HepG2 (cell line): ENCODE measurements around the gene CNBD2. TPM values are rescaled to one million over a fixed set of nuclear protein-coding genes. Genes with fewer than 3 reads are reported as not detected.

ENCODE experiments used
- ATAC-seq: fragments of 200-7000 bp; cut with Tn5 transposase; 3 replicates; pipeline ENCODE4 v1.9.1; 2020; ENCODE audit warnings: mild to moderate bottlenecking, moderate library complexity
- BruUV-seq: library from RNA; stranded (reverse); fragments of 400-500 nt; replicated peaks from 2 replicates; lab custom pipeline; 2021; lab: Mats Ljungman, UMichigan
- CTCF ChIA-PET: fragments of 300-600 bp; formaldehyde crosslinking; extraction: SDS; loops from one replicate; lab custom pipeline; 2021; ENCODE audit warnings: low total read pairs, inconsistent platforms, low intra/inter-chr PET ratio; lab: Yijun Ruan, JAX
- POLR2A ChIA-PET: fragments of 350-600 bp; sonication (Branson Sonifier 250); formaldehyde crosslinking; loops from one replicate; lab custom pipeline; 2020; ENCODE audit warnings: antibody characterized with exemption, inconsistent platforms; lab: Yijun Ruan, JAX
- DNase-seq: peaks from one replicate; pipeline ENCODE4 v3.0.0-alpha.2; 2015; ENCODE audit warnings: low spot score
- FAIRE-seq: peaks from 3 replicates; lab custom pipeline; 2011; peaks lifted over from hg19 to GRCh38; lab: Jason Lieb, UNC
- H2AFZ ChIP-seq: one replicate; pipeline ENCODE4 v1.6.1; 2011; ENCODE audit warnings: low read length, inconsistent platforms
- H3K27ac ChIP-seq: fragments of 300-600 bp; 3 replicates; pipeline ENCODE4 v1.8.0; 2011; ENCODE audit warnings: mixed run types, mild to moderate bottlenecking, mixed read lengths, low read length, inconsistent platforms; ENCODE audit not compliant: insufficient read depth; ENCODE audit errors: extremely low read length
- H3K27me3 ChIP-seq, 2 experiments: fragments of 200-600 bp in 1 of 2; 2 replicates in 1 of 2; 3 replicates in 1 of 2; pipeline versions ENCODE4 v1.6.0 to v1.8.0; 2011; ENCODE audit warnings: low read length in 2 of 2, mild to moderate bottlenecking in 2 of 2, moderate library complexity in 2 of 2, inconsistent platforms in 1 of 2; ENCODE audit not compliant: insufficient read depth in 2 of 2, control insufficient read depth in 1 of 2
- H3K36me3 ChIP-seq, 2 experiments: fragments of 200-600 bp in 1 of 2; replicated peaks in 1 of 2; 2 replicates in 1 of 2; 3 replicates in 1 of 2; pipeline versions ENCODE4 v1.5.1 to v1.8.0; 2011; ENCODE audit warnings: low read length in 2 of 2, inconsistent platforms in 1 of 2; ENCODE audit not compliant: insufficient read depth in 2 of 2, control insufficient read depth in 1 of 2
- H3K4me1 ChIP-seq: 2 replicates; pipeline ENCODE4 v1.5.1; 2012; ENCODE audit warnings: low read length, inconsistent platforms; ENCODE audit not compliant: insufficient read depth
- H3K4me2 ChIP-seq: 2 replicates; pipeline ENCODE4 v1.6.0; 2011; ENCODE audit warnings: low read depth, low read length, inconsistent platforms
- H3K4me3 ChIP-seq, 3 experiments: fragments of 200-600 bp in 1 of 3; sonication (generic), shearing (Covaris generic) in 1 of 3; replicated peaks in 1 of 3; 2 replicates each; pipeline ENCODE4 v1.5.1; 2011 to 2016; ENCODE audit warnings: low read length in 3 of 3, inconsistent platforms in 2 of 3, low read depth in 2 of 3, mild to moderate bottlenecking in 2 of 3, control low read depth in 1 of 3, mixed read lengths in 1 of 3; ENCODE audit not compliant: insufficient read depth in 1 of 3
- H3K79me2 ChIP-seq: one replicate; pipeline ENCODE4 v1.6.1; 2011; ENCODE audit warnings: low read length, inconsistent platforms; ENCODE audit not compliant: insufficient read depth
- H3K9ac ChIP-seq: 2 replicates; pipeline ENCODE4 v1.6.0; 2011; ENCODE audit warnings: mild to moderate bottlenecking, low read depth, low read length, inconsistent platforms; ENCODE audit not compliant: insufficient read depth
- H3K9me3 ChIP-seq: 2 replicates; pipeline ENCODE4 v1.5.1; 2012; ENCODE audit warnings: mild to moderate bottlenecking, low read length
- H4K20me1 ChIP-seq: 2 replicates; pipeline ENCODE4 v1.6.0; 2011; ENCODE audit warnings: inconsistent platforms, mild to moderate bottlenecking, low read length, moderate library complexity; ENCODE audit not compliant: insufficient read depth
- ARID3A ChIP-seq: IDR thresholded peaks from 2 replicates; pipeline ENCODE4 v1.6.1; 2012; ENCODE audit warnings: low read depth, low read length, improper control_type of control experiment
- BCL6 ChIP-seq: IDR thresholded peaks from 2 replicates; pipeline ENCODE4 v1.6.1; 2016; ENCODE audit warnings: missing genetic modification reagents, missing compliant biosample characterization
- HMGXB4 ChIP-seq, 2 experiments: sonication (generic) in 1 of 2; formaldehyde crosslinking in 1 of 2; IDR thresholded peaks; 2 replicates each; pipeline versions ENCODE4 v1.4.0 to v1.6.1; 2018 to 2020; ENCODE audit warnings: missing genetic modification reagents in 2 of 2, borderline replicate concordance in 1 of 2, low read depth in 1 of 2, mild to moderate bottlenecking in 1 of 2, missing biosample characterization in 1 of 2
- MAFK ChIP-seq, 2 experiments: IDR thresholded peaks in 1 of 2; conservative IDR thresholded peaks in 1 of 2; 2 replicates each; pipeline ENCODE4 v1.6.1; 2011; ENCODE audit warnings: improper control_type of control experiment in 2 of 2, low read length in 2 of 2
- PATZ1 ChIP-seq: sonication (generic); formaldehyde crosslinking; IDR thresholded peaks from 2 replicates; pipeline ENCODE4 v1.4.0; 2020; ENCODE audit warnings: missing genetic modification reagents
- RBM22 ChIP-seq: fragments of 200-400 bp; formaldehyde crosslinking; optimal IDR thresholded peaks from 2 replicates; pipeline ENCODE3; 2017; ENCODE audit warnings: mild to moderate bottlenecking, low read length, moderate library complexity
- SIX4 ChIP-seq: sonication (generic); formaldehyde crosslinking; IDR thresholded peaks from 2 replicates; pipeline ENCODE4 v1.4.0; 2020; ENCODE audit warnings: missing genetic modification reagents
- ZMYM3 ChIP-seq: sonication (generic); formaldehyde crosslinking; IDR thresholded peaks from 2 replicates; pipeline ENCODE4 v1.5.1; 2020; ENCODE audit warnings: mild to moderate bottlenecking, missing genetic modification reagents
- ZNF263 ChIP-seq: sonication (generic); formaldehyde crosslinking; IDR thresholded peaks from 2 replicates; pipeline ENCODE4 v1.4.0; 2020; ENCODE audit warnings: missing genetic modification reagents
- ZNF362 ChIP-seq: sonication (generic); formaldehyde crosslinking; IDR thresholded peaks from 2 replicates; pipeline ENCODE4 v1.4.0; 2020; ENCODE audit warnings: missing genetic modification reagents, mild to moderate bottlenecking, borderline replicate concordance
- ZNF790 ChIP-seq: sonication (generic); formaldehyde crosslinking; IDR thresholded peaks from 2 replicates; pipeline ENCODE4 v1.8.0; 2022; ENCODE audit warnings: missing genetic modification reagents, mild to moderate bottlenecking, borderline replicate concordance
- ZXDC ChIP-seq: sonication (generic); formaldehyde crosslinking; IDR thresholded peaks from 2 replicates; pipeline ENCODE4 v1.5.0; 2020; ENCODE audit warnings: mild to moderate bottlenecking, missing genetic modification reagents
- WGBS: methylation state at CpG from one replicate; pipeline ENCODE4 v1.1.6; 2017; ENCODE audit warnings: low lambda C conversion rate; 5-methylcytosine and 5-hydroxymethylcytosine counted together
- in situ Hi-C: cut with HindIII; loops from 2 replicates; pipeline ENCODE4 v1.10.0; 2017; ENCODE audit warnings: low pct_unique_long_range_greater_than_20kb; ENCODE audit not compliant: extremely low pct_ligation_motif_present
- intact Hi-C: fragments of 100-400 bp; cut with micrococcal nuclease; formaldehyde crosslinking; loops from one replicate; pipeline ENCODE4 v1.10.0; 2022; ENCODE audit not compliant: unreplicated experiment
- polyA plus RNA-seq, 8 experiments: library from polyadenylated mRNA; depleted of rRNA in 3 of 8; stranded (reverse) in 7 of 8; unstranded in 1 of 8; fragments of >200 nt; fragmentation: Illumina TruSeq in 4 of 8; extraction: Trizol in 4 of 8; gene quantifications; 2 replicates each; pipeline versions ENCODE4 v1.2.1 to v1.2.3, GENCODE V29; 2011 to 2016; ENCODE audit warnings: low read depth in 4 of 8, missing spikeins in 1 of 8, mixed read lengths in 1 of 8; ENCODE audit not compliant: insufficient read depth in 1 of 8
- total RNA-seq, 5 experiments: library from RNA; depleted of rRNA; stranded (reverse); fragments of >200 nt; fragmentation: Illumina TruSeq; extraction: Trizol; gene quantifications; 2 replicates each; pipeline ENCODE4 v1.2.3, GENCODE V29; 2016; ENCODE audit warnings: low read depth in 1 of 5

Gene CNBD2
- total and polyA plus RNA-seq, 2 of the 13 experiments (the other 11 are each of a cell fraction or from before 2014, with no cell fraction given) = 12.4 to 22.8 TPM

- no peak overlapping the region for H3K9ac ChIP-seq
- H3K4me2 ChIP-seq = no peak overlapping the region
- DNase-seq = peak; percentile 81
- intact Hi-C loops (loop anchor here (1.0 to 10.0 kb wide), 2 partner anchors 206 to 442 kb away; no protein-coding TSS in a partner anchor), in situ Hi-C loops (loop anchor here (5.0 kb wide), 1 partner anchor 204 kb away; no protein-coding TSS in a partner anchor)
- 5% methylated on average over 6 of the region's 6 CpGs for WGBS
- ChIA-PET POLR2A (interaction anchor here (0.6 to 4.5 kb wide), 4 partner anchors 11 to 146 kb away, joined by 3 to 32 read pairs (median 10); partner anchors contain the start of gene SCAND1), CTCF (interaction anchor here (1.4 to 7.4 kb wide), 3 partner anchors 38 to 206 kb away, joined by 7 to 259 read pairs (median 34); partner anchors contain the start of gene SCAND1)
- peak; percentile 74 for FAIRE-seq
- no peaks in the 10 kb centered on the region for H4K20me1 ChIP-seq
- no peak overlapping the region for H3K27ac ChIP-seq
- no peak overlapping the region for H2AFZ ChIP-seq
- ATAC-seq = peak; percentile 82
- BruUV-seq = no TSS peak
- H3K4me1 ChIP-seq = no peaks in the 10 kb centered on the region
- H3K79me2 ChIP-seq = no peaks in the 10 kb centered on the region
- no peaks in the 10 kb centered on the region for H3K36me3 ChIP-seq
- H3K27me3 ChIP-seq = no peaks in the 10 kb centered on the region
- H3K9me3 ChIP-seq = no peaks in the 10 kb centered on the region
- H3K4me3 ChIP-seq = no peak overlapping the region
- TF ChIP-seq HMGXB4 (CRISPR knock-in tag; IDR thresholded peaks at IDR 0.05; ENCODE audit: borderline replicate concordance in 1 of 2, low read depth in 1 of 2) (peak in 1 of 2 experiments; percentile 60; a peak in 1 of 4 replicates), ZNF362 (CRISPR knock-in tag) (peak; percentile 60; the same call in 1 of the 2 replicates), ZXDC (CRISPR knock-in tag) (no peak), ZNF790 (no peak), RBM22 (no peak), SIX4 (CRISPR knock-in tag) (no peak), ARID3A (peak; percentile 57; the same call in 1 of the 2 replicates), BCL6 (0 out of 2 replicates have a peak, but pooled peaks have one; percentile 12), MAFK (conservative IDR thresholded peaks at IDR 0.05 in 1 of 2, IDR thresholded peaks at IDR 0.05 in 1 of 2; ENCODE audit: low read length in 2 of 2) (peak; percentile 57 to 81), PATZ1 (CRISPR knock-in tag) (0 out of 2 replicates have a peak, but pooled peaks have one; percentile 30), ZNF263 (0 out of 2 replicates have a peak, but pooled peaks have one; percentile 22), ZMYM3 (no peak)
Measured at GRCh38 chr20:35992713-35993335, 24.4 kb downstream of the CNBD2 start.
